GM18505 (cell line): Measurements from ENCODE around the gene IQCE.

Source experiments
- ATAC-seq: cut with Tn5 transposase; IDR thresholded peaks from one replicate; pipeline ENCODE4 v1.9.1; 2021; ENCODE audit not compliant: unreplicated experiment
- POLR2A ChIP-seq: IDR thresholded peaks from 4 replicates; pipeline ENCODE4 v1.6.1; 2011; ENCODE audit warnings: borderline replicate concordance; ENCODE audit not compliant: insufficient read depth, insufficient read length; ENCODE audit errors: extremely low read depth

IQCE gene

GRCh38 chr7:2640482-2640830 lies 81.7 kb downstream of the IQCE start:
- ATAC-seq: no peak
- TF ChIP-seq POLR2A: no peak

- no peak for ATAC-seq
- no peak for TF ChIP-seq POLR2A
These were observed 82.1 kb downstream of the IQCE start for GRCh38 chr7:2640846-2641316.

- ATAC-seq: no peak
- TF ChIP-seq POLR2A: no peak
These were observed 82.9 kb downstream of the IQCE start for GRCh38 chr7:2641406-2642393.

GRCh38 chr7:2643386-2644219 lies 84.8 kb downstream of the IQCE start:
- ATAC-seq: no peak
- TF ChIP-seq POLR2A: no peak

- TF ChIP-seq POLR2A: no peak
- ATAC-seq: no peak
These were observed 85.4 kb downstream of the IQCE start for GRCh38 chr7:2644220-2644561.

- no peak for TF ChIP-seq POLR2A
These were observed 85.9 kb downstream of the IQCE start for GRCh38 chr7:2644562-2645273.

GRCh38 chr7:2645274-2645868 lies 86.6 kb downstream of the IQCE start:
- ATAC-seq: no peak

More at GRCh38 chr7:2644562-2645273, 85.9 kb downstream of the IQCE start:
- no peak for ATAC-seq

GRCh38 chr7:2646336-2646679 lies 87.5 kb downstream of the IQCE start:
- no peak for TF ChIP-seq POLR2A

More at GRCh38 chr7:2645274-2645868, 86.6 kb downstream of the IQCE start:
- TF ChIP-seq POLR2A: peak; percentile 30

GRCh38 chr7:2646680-2647571 lies 88.1 kb downstream of the IQCE start:
- ATAC-seq: no peak
- TF ChIP-seq POLR2A: no peak

More at GRCh38 chr7:2646336-2646679, 87.5 kb downstream of the IQCE start:
- ATAC-seq: no peak

GRCh38 chr7:2647594-2648172 lies 88.9 kb downstream of the IQCE start:
- TF ChIP-seq POLR2A: no peak
- no peak for ATAC-seq

- TF ChIP-seq POLR2A: no peak
- ATAC-seq: no peak
These were observed 90.5 kb downstream of the IQCE start for GRCh38 chr7:2649139-2649838.
